ENCODE measurements around the gene PLXNA1.

DNA sequence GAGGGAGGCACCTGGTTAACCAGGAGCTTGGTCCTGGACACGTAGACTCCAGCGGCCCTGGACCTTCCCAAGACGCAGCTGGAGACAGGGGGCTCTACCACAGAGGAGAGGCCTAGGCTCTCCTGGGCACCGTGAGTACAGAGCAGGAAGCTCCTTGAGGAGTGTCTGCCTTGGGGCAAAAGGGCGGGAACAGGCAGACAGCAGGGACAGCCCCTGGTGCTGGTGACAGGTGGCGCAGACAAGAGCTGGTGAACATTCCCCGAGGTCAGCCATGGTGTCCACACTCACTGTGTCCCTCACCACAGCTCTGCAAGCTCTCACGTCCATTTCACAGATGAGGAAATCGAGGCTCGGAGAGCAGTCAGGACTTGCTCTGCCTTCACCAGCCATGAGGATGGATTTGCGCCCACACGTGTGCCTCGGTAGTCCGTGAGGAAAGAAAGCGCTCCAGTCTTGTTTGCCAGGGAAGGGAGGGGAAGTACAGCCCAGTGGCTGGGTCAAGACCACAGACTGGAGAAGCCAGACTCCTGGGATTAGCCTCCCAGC, 2.6 kb upstream of the PLXNA1 start:
- TF ChIP-seq, protein P1, sequence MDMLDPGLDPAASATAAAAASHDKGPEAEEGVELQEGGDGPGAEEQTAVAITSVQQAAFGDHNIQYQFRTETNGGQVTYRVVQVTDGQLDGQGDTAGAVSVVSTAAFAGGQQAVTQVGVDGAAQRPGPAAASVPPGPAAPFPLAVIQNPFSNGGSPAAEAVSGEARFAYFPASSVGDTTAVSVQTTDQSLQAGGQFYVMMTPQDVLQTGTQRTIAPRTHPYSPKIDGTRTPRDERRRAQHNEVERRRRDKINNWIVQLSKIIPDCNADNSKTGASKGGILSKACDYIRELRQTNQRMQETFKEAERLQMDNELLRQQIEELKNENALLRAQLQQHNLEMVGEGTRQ (IDR thresholded peaks at IDR 0.05; ENCODE audit: borderline replicate concordance, low read depth, low read length): no peak
- TF ChIP-seq, protein P2, sequence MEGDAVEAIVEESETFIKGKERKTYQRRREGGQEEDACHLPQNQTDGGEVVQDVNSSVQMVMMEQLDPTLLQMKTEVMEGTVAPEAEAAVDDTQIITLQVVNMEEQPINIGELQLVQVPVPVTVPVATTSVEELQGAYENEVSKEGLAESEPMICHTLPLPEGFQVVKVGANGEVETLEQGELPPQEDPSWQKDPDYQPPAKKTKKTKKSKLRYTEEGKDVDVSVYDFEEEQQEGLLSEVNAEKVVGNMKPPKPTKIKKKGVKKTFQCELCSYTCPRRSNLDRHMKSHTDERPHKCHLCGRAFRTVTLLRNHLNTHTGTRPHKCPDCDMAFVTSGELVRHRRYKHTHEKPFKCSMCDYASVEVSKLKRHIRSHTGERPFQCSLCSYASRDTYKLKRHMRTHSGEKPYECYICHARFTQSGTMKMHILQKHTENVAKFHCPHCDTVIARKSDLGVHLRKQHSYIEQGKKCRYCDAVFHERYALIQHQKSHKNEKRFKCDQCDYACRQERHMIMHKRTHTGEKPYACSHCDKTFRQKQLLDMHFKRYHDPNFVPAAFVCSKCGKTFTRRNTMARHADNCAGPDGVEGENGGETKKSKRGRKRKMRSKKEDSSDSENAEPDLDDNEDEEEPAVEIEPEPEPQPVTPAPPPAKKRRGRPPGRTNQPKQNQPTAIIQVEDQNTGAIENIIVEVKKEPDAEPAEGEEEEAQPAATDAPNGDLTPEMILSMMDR (IDR thresholded peaks at IDR 0.05): no peak
- no peak for TF ChIP-seq POLR2AphosphoS5 (IDR thresholded peaks at IDR 0.05; ENCODE audit: low read depth, low read length)
- TF ChIP-seq FOXJ3 (CRISPR knock-in tag; IDR thresholded peaks at IDR 0.05): no peak
- no peak for TF ChIP-seq NRF1 (IDR thresholded peaks at IDR 0.05; ENCODE audit: low read depth, low read length)
- no peak for TF ChIP-seq RAD21 (IDR thresholded peaks at IDR 0.05; ENCODE audit: low read length)
- no peak for TF ChIP-seq NFIC (IDR thresholded peaks at IDR 0.05; ENCODE audit: borderline replicate concordance)
- TF ChIP-seq TAF1 (IDR thresholded peaks at IDR 0.05; ENCODE audit: borderline replicate concordance, low read depth, low read length): no peak
- TF ChIP-seq, protein P3, sequence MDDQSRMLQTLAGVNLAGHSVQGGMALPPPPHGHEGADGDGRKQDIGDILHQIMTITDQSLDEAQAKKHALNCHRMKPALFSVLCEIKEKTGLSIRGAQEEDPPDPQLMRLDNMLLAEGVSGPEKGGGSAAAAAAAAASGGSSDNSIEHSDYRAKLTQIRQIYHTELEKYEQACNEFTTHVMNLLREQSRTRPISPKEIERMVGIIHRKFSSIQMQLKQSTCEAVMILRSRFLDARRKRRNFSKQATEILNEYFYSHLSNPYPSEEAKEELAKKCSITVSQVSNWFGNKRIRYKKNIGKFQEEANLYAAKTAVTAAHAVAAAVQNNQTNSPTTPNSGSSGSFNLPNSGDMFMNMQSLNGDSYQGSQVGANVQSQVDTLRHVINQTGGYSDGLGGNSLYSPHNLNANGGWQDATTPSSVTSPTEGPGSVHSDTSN (IDR thresholded peaks at IDR 0.05): no peak
- TF ChIP-seq, protein P4, sequence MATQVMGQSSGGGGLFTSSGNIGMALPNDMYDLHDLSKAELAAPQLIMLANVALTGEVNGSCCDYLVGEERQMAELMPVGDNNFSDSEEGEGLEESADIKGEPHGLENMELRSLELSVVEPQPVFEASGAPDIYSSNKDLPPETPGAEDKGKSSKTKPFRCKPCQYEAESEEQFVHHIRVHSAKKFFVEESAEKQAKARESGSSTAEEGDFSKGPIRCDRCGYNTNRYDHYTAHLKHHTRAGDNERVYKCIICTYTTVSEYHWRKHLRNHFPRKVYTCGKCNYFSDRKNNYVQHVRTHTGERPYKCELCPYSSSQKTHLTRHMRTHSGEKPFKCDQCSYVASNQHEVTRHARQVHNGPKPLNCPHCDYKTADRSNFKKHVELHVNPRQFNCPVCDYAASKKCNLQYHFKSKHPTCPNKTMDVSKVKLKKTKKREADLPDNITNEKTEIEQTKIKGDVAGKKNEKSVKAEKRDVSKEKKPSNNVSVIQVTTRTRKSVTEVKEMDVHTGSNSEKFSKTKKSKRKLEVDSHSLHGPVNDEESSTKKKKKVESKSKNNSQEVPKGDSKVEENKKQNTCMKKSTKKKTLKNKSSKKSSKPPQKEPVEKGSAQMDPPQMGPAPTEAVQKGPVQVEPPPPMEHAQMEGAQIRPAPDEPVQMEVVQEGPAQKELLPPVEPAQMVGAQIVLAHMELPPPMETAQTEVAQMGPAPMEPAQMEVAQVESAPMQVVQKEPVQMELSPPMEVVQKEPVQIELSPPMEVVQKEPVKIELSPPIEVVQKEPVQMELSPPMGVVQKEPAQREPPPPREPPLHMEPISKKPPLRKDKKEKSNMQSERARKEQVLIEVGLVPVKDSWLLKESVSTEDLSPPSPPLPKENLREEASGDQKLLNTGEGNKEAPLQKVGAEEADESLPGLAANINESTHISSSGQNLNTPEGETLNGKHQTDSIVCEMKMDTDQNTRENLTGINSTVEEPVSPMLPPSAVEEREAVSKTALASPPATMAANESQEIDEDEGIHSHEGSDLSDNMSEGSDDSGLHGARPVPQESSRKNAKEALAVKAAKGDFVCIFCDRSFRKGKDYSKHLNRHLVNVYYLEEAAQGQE (IDR thresholded peaks at IDR 0.05; ENCODE audit: low read depth, low read length): no peak
- no peak for TF ChIP-seq JUND (IDR thresholded peaks at IDR 0.05)
- TF ChIP-seq RCOR1 (IDR thresholded peaks at IDR 0.05; ENCODE audit: low read length): no peak
- no peak for TF ChIP-seq SIN3A (IDR thresholded peaks at IDR 0.05; ENCODE audit: borderline replicate concordance, low read depth, low read length)

All from SK-N-SH (cell line).